Smooth muscle cell of trachea (primary cell): ENCODE results near the gene DSP. TPM values are rescaled to one million over a fixed set of nuclear protein-coding genes. Genes with fewer than 3 reads are reported as not detected.

ENCODE experiments used
- total RNA-seq: library from RNA; depleted of rRNA; stranded (reverse); fragments of >200 nt; gene quantifications from 2 replicates; pipeline ENCODE4 v1.2.1, GENCODE V29; 2014

DSP gene, protein sequence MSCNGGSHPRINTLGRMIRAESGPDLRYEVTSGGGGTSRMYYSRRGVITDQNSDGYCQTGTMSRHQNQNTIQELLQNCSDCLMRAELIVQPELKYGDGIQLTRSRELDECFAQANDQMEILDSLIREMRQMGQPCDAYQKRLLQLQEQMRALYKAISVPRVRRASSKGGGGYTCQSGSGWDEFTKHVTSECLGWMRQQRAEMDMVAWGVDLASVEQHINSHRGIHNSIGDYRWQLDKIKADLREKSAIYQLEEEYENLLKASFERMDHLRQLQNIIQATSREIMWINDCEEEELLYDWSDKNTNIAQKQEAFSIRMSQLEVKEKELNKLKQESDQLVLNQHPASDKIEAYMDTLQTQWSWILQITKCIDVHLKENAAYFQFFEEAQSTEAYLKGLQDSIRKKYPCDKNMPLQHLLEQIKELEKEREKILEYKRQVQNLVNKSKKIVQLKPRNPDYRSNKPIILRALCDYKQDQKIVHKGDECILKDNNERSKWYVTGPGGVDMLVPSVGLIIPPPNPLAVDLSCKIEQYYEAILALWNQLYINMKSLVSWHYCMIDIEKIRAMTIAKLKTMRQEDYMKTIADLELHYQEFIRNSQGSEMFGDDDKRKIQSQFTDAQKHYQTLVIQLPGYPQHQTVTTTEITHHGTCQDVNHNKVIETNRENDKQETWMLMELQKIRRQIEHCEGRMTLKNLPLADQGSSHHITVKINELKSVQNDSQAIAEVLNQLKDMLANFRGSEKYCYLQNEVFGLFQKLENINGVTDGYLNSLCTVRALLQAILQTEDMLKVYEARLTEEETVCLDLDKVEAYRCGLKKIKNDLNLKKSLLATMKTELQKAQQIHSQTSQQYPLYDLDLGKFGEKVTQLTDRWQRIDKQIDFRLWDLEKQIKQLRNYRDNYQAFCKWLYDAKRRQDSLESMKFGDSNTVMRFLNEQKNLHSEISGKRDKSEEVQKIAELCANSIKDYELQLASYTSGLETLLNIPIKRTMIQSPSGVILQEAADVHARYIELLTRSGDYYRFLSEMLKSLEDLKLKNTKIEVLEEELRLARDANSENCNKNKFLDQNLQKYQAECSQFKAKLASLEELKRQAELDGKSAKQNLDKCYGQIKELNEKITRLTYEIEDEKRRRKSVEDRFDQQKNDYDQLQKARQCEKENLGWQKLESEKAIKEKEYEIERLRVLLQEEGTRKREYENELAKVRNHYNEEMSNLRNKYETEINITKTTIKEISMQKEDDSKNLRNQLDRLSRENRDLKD (N-terminal part only)
- total RNA-seq = under 0.01 and 0.44 TPM in 2 replicates

GRCh38 chr6:7541175-7542064, at the start of gene DSP:
Gene DSP (plus strand): TSS chr6:7541671. CDS start chr6:7541916, 245 bp downstream.

DNA sequence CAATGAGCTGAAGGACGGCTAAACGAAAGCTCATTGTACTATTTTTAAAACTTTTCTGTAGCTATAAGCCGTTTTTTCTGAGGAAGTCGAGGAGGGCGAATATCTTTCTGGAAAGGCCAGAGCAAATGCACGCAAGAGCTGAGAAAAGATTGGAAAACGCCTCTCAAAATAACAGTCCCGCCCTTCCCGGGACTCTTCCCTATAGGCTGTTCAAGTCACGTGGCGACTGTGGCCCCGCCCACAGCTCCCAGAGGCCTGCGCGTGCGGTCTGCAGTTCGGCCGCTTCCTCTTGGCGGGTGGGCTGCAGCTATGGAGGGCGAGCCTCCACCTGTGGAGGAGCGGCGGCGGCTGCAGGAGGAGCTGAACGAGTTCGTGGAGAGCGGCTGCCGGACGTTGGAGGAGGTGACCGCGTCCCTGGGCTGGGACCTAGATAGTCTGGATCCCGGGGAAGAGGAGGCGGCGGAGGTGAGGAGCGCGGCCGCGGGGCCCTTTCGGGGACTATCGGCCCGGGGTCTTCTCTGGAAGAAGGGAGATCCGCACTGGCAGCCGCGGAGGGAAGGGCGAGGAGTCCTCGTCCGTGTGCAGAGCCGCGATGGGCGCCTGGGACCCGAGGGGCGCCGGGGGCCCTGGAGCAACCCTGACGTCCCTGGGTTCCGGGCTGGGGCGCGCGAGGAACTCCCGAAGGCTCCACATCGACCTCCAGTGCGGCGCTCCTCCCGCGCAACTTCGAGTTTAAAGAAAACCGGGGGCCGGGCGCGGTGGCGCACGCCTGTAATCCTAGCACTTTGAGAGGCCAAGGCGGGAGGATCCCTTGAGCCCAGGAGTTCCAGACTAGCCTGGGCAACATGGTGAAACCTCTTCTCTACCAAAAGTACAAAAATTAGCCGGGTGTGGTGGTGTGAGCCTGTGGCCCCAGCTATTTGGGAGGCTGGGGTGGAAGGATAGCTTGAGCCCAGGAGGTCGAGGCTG, 48.8 kb downstream of the DSP start, which contains the start of gene SNRNP48:
TSS of gene SNRNP48 (plus strand) at position 250 of the 969 bp plus-strand sequence. CDS start at position 310, 60 bp downstream.

Other genes starting within 250 kb of the DSP start
- 40.4 and 132 TPM in 2 replicates for gene SSR1, start 228.5 kb upstream of the DSP start, total RNA-seq
- gene CAGE1, start 151.9 kb upstream of the DSP start, total RNA-seq = 0.17 TPM in 1 of 2 replicates, not detected in the other
- 12.4 and 15.7 TPM in 2 replicates for gene RIOK1, start 151.9 kb upstream of the DSP start, total RNA-seq
- gene SNRNP48, start 48.5 kb downstream of the DSP start, total RNA-seq = 9.4 and 15.9 TPM in 2 replicates
- 0.87 and 1.3 TPM in 2 replicates for gene BMP6, start 184.4 kb downstream of the DSP start, total RNA-seq